ENCODE results near the gene GOLGA1.

DNA sequence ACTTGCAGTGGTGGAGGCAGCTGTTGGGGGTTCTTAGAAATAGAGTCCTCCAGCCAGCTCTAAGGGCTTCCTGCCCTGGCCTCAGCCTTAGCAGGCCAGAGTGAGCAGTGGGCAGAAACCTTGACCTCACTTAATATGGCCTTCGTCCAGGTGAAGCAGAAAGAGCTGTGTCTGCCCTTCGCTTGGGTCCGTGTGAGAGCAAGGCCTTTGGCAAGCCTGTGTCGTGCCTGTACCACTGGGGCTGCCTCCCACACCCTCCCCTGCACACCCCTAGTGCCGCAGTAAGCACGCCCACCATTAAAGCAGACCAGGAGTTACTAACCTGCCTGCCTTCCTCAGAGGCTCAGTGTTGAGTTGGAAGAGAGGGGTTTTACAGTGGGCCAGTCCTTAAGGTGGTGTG is 65.4 kb downstream of the GOLGA1 start:
- TF ChIP-seq, protein P1, sequence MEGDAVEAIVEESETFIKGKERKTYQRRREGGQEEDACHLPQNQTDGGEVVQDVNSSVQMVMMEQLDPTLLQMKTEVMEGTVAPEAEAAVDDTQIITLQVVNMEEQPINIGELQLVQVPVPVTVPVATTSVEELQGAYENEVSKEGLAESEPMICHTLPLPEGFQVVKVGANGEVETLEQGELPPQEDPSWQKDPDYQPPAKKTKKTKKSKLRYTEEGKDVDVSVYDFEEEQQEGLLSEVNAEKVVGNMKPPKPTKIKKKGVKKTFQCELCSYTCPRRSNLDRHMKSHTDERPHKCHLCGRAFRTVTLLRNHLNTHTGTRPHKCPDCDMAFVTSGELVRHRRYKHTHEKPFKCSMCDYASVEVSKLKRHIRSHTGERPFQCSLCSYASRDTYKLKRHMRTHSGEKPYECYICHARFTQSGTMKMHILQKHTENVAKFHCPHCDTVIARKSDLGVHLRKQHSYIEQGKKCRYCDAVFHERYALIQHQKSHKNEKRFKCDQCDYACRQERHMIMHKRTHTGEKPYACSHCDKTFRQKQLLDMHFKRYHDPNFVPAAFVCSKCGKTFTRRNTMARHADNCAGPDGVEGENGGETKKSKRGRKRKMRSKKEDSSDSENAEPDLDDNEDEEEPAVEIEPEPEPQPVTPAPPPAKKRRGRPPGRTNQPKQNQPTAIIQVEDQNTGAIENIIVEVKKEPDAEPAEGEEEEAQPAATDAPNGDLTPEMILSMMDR (IDR thresholded peaks at IDR 0.05), result no peak
- TF ChIP-seq EP300 (IDR thresholded peaks at IDR 0.05) (no peak), POLR2A (IDR thresholded peaks at IDR 0.05) (no peak)
